Keratinocyte (primary cell): ENCODE results near the gene MMP28. TPM values are rescaled to one million over a fixed set of nuclear protein-coding genes. Genes with fewer than 3 reads are reported as not detected.

Source experiments
- DNase-seq: peaks from one replicate; pipeline ENCODE4 v3.0.0-alpha.2; 2011; ENCODE audit warnings: low read depth, missing footprints, low spot score
- FAIRE-seq: peaks from 2 replicates; lab custom pipeline; 2011; peaks lifted over from hg19 to GRCh38; lab: Jason Lieb, UNC
- H2AFZ ChIP-seq: 2 replicates; pipeline ENCODE4 v1.6.0; 2012; ENCODE audit warnings: low read length, control low read depth, inconsistent platforms; ENCODE audit not compliant: control insufficient read depth
- H3K27ac ChIP-seq: 2 replicates; pipeline ENCODE4 v1.5.1; 2011; ENCODE audit warnings: low read length; ENCODE audit not compliant: control insufficient read depth, insufficient read depth
- H3K27me3 ChIP-seq: 3 replicates; pipeline ENCODE4 v1.6.0; 2011; ENCODE audit warnings: low read length; ENCODE audit not compliant: control insufficient read depth, insufficient read depth; ENCODE audit errors: extremely low read depth
- H3K36me3 ChIP-seq, 2 experiments: 2 replicates in 1 of 2; 3 replicates in 1 of 2; pipeline ENCODE4 v1.5.1; 2011; ENCODE audit warnings: low read length in 2 of 2, mild to moderate bottlenecking in 1 of 2; ENCODE audit not compliant: control insufficient read depth in 2 of 2, insufficient read depth in 2 of 2; ENCODE audit errors: extremely low read depth in 1 of 2
- H3K4me1 ChIP-seq: 3 replicates; pipeline ENCODE4 v1.5.1; 2011; ENCODE audit warnings: low read length; ENCODE audit not compliant: control insufficient read depth, insufficient read depth; ENCODE audit errors: extremely low read depth
- H3K4me2 ChIP-seq: 3 replicates; pipeline ENCODE4 v1.6.0; 2011; ENCODE audit warnings: low read depth, low read length; ENCODE audit not compliant: control insufficient read depth, insufficient read depth; ENCODE audit errors: extremely low read depth
- H3K4me3 ChIP-seq, 3 experiments: fragments of 200-600 bp in 1 of 3; sonication (generic) in 1 of 3; 2 replicates in 2 of 3; 3 replicates in 1 of 3; pipeline ENCODE4 v1.5.1; 2011 to 2016; ENCODE audit warnings: low read length in 3 of 3, mild to moderate bottlenecking in 3 of 3, control low read depth in 2 of 3, inconsistent platforms in 1 of 3, low read depth in 1 of 3, mixed read lengths in 1 of 3, mixed run types in 1 of 3, moderate library complexity in 1 of 3; ENCODE audit not compliant: control insufficient read depth in 2 of 3, insufficient read depth in 2 of 3; ENCODE audit errors: extremely low read depth in 1 of 3
- H3K79me2 ChIP-seq: 2 replicates; pipeline ENCODE4 v1.6.0; 2012; ENCODE audit warnings: low read length; ENCODE audit not compliant: control insufficient read depth, insufficient read depth
- H3K9ac ChIP-seq: 3 replicates; pipeline ENCODE4 v1.6.0; 2011; ENCODE audit warnings: low read length; ENCODE audit not compliant: control insufficient read depth, insufficient read depth; ENCODE audit errors: extremely low read depth
- H3K9me1 ChIP-seq: 3 replicates; pipeline ENCODE4 v1.6.0; 2011; ENCODE audit warnings: low read length; ENCODE audit not compliant: control insufficient read depth, insufficient read depth; ENCODE audit errors: extremely low read depth
- H3K9me3 ChIP-seq: 2 replicates; pipeline ENCODE4 v1.5.1; 2012; ENCODE audit warnings: low read depth, low read length; ENCODE audit not compliant: control insufficient read depth
- H4K20me1 ChIP-seq: 3 replicates; pipeline ENCODE4 v1.6.0; 2011; ENCODE audit warnings: low read length; ENCODE audit not compliant: control insufficient read depth, insufficient read depth; ENCODE audit errors: extremely low read depth
- EZH2 ChIP-seq: IDR thresholded peaks from one replicate; pipeline ENCODE4 v1.6.1; 2012; ENCODE audit warnings: inconsistent platforms, mild to moderate bottlenecking, low read length, moderate library complexity
- dilution Hi-C: fragments of 300-500 bp; cut with MboI; formaldehyde crosslinking; loops from one replicate; pipeline ENCODE4 v1.7.0; 2020; ENCODE audit warnings: low sequenced_read_pairs; ENCODE audit not compliant: extremely low pct_ligation_motif_present
- polyA plus RNA-seq, 5 experiments: library from polyadenylated mRNA; depleted of rRNA in 3 of 5; stranded (reverse) in 3 of 5; stranded (forward) in 1 of 5; unstranded in 1 of 5; fragments of >200 nt; gene quantifications; 1 replicate in 1 of 5; 2 replicates in 3 of 5; 3 replicates in 1 of 5; pipeline versions ENCODE4 v1.2.1 to v1.2.3, GENCODE V29; 2011 to 2012; ENCODE audit warnings: missing spikeins in 2 of 5, low read depth in 1 of 5, low replicate concordance in 1 of 5
- TF ChIP-seq, protein P1 (sequence below), 3 experiments: IDR thresholded peaks in 1 of 3; conservative IDR thresholded peaks in 1 of 3; optimal IDR thresholded peaks in 1 of 3; 2 replicates in 2 of 3; 3 replicates in 1 of 3; pipeline versions ENCODE3 to v1.5.1; 2011; ENCODE audit warnings: low read length in 3 of 3, mild to moderate bottlenecking in 3 of 3, moderate library complexity in 2 of 3, control low read depth in 1 of 3, inconsistent platforms in 1 of 3; ENCODE audit not compliant: insufficient read depth in 2 of 3; ENCODE audit errors: extremely low read depth in 1 of 3

MMP28 gene
- polyA plus RNA-seq, 1 donor (not counting 4 experiments of a cell fraction or from before 2014, with no cell fraction given), result 21.3 TPM

GRCh38 chr17:35750526-35751395 lies 44.7 kb downstream of the MMP28 start:
- no peak overlapping the region for H2AFZ ChIP-seq

DNA sequence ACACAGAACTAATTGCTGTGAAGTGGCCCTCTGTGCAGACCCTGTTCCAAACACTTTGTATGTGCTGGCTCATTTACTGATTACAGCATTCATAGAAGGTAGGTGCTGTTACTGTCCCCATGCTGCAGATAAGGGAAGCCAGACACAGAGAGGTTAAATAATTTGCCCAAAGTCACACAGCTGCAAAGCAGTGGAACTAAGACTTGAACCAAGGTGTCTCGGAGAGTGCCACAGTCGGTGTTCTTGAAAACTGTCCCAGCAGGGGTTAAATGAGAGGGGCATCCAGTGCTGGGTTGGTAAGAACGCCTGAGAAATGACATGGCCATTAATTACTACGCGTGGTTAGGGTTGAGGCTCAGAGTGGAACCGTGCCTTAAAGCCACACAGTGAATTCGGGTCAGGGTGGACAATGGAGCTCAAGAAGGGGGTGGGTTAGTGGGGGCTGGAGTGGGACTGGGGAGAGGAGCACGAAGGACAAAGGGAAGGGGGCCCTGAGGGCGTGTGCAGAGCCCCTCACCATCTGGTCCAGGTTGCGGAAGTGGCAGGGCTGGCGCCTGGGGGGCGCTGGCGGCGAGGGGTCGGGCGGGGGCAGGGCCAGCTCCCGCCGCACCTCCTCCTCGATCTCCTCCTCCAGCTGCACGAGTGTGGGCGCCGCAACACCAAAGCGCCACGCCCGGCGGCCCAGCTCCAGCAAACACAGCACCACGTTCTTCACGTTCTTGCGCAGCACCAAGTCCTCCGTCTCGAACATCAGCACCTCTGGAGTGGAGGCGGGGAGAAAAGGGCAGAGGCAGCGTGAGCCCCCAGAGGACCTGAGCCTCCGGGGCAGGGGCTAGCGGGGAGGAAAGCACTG lies 45.7 kb downstream of the MMP28 start:
- peaks cover 3% of the 10 kb centered on the region for H3K9me1 ChIP-seq
- FAIRE-seq (no peak), DNase-seq (no peak)
- H3K9me3 ChIP-seq, result no peaks in the 10 kb centered on the region
- peak overlapping the region; percentile 33 for H2AFZ ChIP-seq
- no peaks in the 10 kb centered on the region for H3K27me3 ChIP-seq
- H3K4me2 ChIP-seq, result peak overlapping the region; percentile 25
- H3K4me3 ChIP-seq, result no peak overlapping the region
- dilution Hi-C loops, result no loop called here
- TF ChIP-seq, protein P1, sequence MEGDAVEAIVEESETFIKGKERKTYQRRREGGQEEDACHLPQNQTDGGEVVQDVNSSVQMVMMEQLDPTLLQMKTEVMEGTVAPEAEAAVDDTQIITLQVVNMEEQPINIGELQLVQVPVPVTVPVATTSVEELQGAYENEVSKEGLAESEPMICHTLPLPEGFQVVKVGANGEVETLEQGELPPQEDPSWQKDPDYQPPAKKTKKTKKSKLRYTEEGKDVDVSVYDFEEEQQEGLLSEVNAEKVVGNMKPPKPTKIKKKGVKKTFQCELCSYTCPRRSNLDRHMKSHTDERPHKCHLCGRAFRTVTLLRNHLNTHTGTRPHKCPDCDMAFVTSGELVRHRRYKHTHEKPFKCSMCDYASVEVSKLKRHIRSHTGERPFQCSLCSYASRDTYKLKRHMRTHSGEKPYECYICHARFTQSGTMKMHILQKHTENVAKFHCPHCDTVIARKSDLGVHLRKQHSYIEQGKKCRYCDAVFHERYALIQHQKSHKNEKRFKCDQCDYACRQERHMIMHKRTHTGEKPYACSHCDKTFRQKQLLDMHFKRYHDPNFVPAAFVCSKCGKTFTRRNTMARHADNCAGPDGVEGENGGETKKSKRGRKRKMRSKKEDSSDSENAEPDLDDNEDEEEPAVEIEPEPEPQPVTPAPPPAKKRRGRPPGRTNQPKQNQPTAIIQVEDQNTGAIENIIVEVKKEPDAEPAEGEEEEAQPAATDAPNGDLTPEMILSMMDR (optimal IDR thresholded peaks at IDR 0.05 in 1 of 3, IDR thresholded peaks at IDR 0.05 in 1 of 3, conservative IDR thresholded peaks at IDR 0.05 in 1 of 3; ENCODE audit: extremely low read depth in 1 of 3, insufficient read depth in 2 of 3, low read length in 3 of 3), result no peak
- no peak for TF ChIP-seq EZH2
- peaks cover 28% of the 10 kb centered on the region for H3K4me1 ChIP-seq
- H3K36me3 ChIP-seq, result no peaks in the 10 kb centered on the region
- H4K20me1 ChIP-seq, result no peaks in the 10 kb centered on the region
- H3K79me2 ChIP-seq, result no peaks in the 10 kb centered on the region
- no peak overlapping the region for H3K9ac ChIP-seq
- no peak overlapping the region for H3K27ac ChIP-seq

More at GRCh38 chr17:35750526-35751395, 44.7 kb downstream of the MMP28 start:
- FAIRE-seq (no peak), DNase-seq (no peak)
- Histone ChIP-seq H3K4me1 (peaks cover 28% of the 10 kb centered on the region), H4K20me1 (no peaks in the 10 kb centered on the region), H3K27me3 (no peaks in the 10 kb centered on the region), H3K4me2 (peak overlapping the region; percentile 25), H3K79me2 (no peaks in the 10 kb centered on the region), H3K27ac (no peak overlapping the region), H3K9me1 (peaks cover 3% of the 10 kb centered on the region), H3K36me3 (no peaks in the 10 kb centered on the region), H3K9me3 (no peaks in the 10 kb centered on the region), H3K9ac (no peak overlapping the region), H3K4me3 (no peak overlapping the region)
- TF ChIP-seq EZH2, result no peak
- TF ChIP-seq, protein P1 (optimal IDR thresholded peaks at IDR 0.05 in 1 of 3, IDR thresholded peaks at IDR 0.05 in 1 of 3, conservative IDR thresholded peaks at IDR 0.05 in 1 of 3; ENCODE audit: extremely low read depth in 1 of 3, insufficient read depth in 2 of 3, low read length in 3 of 3), result no peak
- dilution Hi-C loops, result no loop called here
